VCaP (cell line): Measurements from ENCODE around the gene EAF2.
"Not testable (repeated sequence)": the region's sequence is repeated elsewhere in the genome, so short reads cannot be mapped to it uniquely, and the experiment has no call there.

Source experiments
- H3K27ac ChIP-seq: fragments of 450-650 bp; 2 replicates; pipeline ENCODE4 v1.5.1; 2017
- CTCF ChIP-seq: fragments of 450-650 bp; conservative IDR thresholded peaks from 2 replicates; pipeline ENCODE4 v1.5.1; 2017; ENCODE audit warnings: mild to moderate bottlenecking, moderate library complexity

Gene EAF2

GRCh38 chr3:121834157-121834670 lies 795 bp upstream of the EAF2 start:
- H3K27ac ChIP-seq: peak overlapping the region; percentile 75
- no peak for TF ChIP-seq CTCF

DNA sequence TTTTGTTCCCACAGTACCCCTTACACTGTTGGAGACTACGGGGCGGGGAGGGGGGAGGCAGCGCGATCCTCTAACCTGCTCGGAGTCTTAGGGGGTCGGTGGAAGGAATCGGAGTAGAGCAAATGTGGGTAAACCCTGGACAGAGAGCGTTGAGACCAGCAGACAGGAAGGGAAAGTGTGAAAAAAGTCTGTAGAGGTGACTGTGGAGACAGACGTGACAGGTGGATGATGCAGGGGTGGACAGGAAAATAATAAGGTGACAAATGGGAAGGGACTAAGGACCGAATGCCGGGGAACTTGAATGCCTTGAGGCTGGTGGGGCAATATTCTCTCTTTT lies 424 bp downstream of the EAF2 start:
- peak overlapping the region; percentile 75 for H3K27ac ChIP-seq
- no peak for TF ChIP-seq CTCF

DNA sequence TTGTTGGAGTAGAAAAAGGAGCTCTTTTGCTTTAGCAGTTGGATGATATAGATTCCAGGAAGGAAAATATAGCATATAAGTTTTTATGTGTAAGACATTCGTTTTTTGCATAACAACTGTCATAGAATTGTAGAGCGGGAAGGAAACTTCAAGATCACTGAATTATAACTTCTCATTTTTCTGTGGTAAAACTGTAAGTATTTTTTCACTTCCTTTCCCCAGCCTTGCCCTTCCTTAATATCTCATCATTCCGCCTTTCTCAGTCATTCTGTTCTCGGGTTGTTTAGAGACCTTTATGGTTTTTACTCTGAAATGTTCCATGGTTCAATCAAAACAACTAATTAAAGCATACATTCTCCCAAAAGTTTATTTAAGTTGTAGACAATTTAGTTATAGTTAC lies 1.1 kb downstream of the EAF2 start:
- no peak overlapping the region for H3K27ac ChIP-seq
- TF ChIP-seq CTCF: no peak

DNA sequence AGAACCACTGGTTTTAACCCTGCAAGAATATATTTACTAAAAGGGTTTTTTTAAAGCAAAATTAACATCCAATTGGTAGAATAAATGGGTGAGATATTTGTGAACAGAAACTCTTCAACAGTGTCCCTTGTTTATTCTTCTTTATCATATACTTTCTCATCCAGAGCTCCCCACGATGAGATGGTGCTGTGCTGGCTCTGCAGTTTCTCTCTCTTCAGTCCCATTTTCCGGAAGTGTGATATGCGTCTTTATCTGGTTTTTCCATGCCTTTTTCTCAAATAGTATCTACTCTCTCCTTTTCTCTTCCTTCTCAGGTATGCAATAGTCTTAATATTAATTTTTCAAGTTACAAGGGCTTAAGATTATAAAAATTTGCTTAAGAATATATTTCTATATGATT lies 1.5 kb downstream of the EAF2 start:
- TF ChIP-seq CTCF: no peak
- H3K27ac ChIP-seq: no peak overlapping the region

DNA sequence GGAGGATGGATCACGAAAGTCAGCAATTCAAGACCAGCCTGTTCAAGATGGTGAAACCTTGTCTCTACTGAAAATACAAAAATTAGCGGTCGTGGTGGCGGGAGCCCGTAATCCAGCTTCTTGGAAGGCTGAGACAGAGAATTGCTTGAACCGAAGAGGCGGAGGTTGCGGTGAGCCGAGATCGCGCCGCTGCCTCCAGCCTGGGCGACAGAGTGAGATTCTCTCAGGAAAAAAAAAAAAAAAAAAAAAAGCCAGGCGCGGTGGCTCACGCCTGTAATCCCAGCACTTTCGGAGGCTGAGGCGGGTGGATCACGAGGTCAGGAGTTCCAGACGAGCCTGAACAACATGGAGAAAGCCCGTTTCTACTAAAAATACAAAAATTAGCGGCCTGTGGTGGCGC lies 5.0 kb downstream of the EAF2 start:
- no peak overlapping the region for H3K27ac ChIP-seq
- no peak for TF ChIP-seq CTCF

DNA sequence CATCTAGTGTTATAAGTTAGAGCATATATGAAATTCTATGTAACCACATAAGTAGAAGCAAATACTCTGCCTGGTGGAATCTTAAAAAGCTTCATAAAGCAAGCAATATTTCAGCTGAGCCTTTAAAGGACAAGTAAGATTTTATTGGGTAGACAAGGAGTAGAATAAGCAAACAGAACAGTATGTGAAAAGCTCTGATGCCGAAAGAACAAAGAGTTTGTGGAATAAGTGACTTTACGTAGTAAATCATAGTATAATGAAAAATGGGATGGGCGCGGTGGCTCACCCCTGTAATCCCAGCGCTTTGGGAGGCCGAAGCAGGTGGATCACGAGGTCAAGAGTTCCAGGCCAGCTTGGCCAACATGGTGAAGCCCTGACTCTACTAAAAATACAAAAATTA lies 9.9 kb downstream of the EAF2 start:
- no peak for TF ChIP-seq CTCF
- H3K27ac ChIP-seq: peak overlapping the region; percentile 67

DNA sequence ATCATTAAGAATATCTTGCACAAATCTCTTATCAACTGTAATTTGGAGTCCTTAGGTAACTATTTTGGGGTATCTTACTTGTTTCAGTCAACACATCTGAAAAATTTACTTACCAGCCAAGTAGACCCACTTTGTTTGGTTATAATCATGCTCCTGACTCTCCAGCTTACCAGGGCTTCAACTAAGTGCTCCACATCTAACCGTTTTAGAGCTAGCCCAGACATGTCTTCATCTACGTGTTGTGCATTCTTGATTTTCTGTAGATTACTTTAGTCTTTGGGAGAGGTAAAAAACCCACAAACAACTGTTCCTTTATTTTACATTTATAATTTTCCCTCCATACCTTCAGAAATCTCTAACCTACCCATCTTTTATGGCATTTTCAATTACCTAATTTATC lies 17.2 kb downstream of the EAF2 start:
- no peak overlapping the region for H3K27ac ChIP-seq
- no peak for TF ChIP-seq CTCF

DNA sequence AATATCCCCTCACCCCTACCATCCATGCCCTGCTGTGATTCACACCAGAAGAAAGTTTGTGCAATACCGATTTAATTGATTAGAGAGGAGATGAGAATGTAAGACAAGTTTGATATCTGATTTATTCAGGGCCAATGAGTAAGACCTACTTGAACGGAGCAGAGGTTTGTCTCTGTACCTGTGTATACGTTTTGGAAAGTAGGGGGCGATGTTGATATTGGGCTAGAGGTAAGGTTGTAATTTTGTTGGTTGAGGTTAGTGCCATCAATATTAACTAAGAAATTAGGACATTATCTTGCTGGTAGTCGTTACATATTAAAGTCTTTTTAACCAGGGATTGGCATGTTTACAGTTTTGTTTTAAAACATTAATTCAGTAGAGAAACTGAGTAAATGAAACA lies 20.5 kb downstream of the EAF2 start:
- TF ChIP-seq CTCF: peak; percentile 71
- no peak overlapping the region for H3K27ac ChIP-seq

- not testable (repeated sequence) for H3K27ac ChIP-seq
Measured at GRCh38 chr3:121857778-121858177, 22.8 kb downstream of the EAF2 start.

DNA sequence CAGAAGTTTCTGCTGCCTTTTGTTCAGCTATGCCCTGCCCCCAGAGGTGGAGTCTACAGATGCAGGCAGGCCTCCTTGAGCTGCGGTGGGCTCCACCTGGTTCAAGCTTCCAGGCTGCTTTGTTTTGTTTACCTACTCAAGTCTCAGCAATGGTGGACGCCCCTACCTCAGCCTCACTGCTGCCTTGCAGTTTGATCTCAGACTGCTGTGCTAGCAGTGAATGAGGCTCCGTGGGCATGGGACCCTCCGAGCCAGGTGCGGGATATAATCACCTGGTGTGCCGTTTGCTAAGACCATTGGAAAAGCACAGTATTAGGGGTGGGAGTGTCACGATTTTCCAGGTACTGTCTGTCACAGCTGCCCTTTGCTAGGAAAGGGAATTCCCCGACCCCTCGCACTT lies 28.2 kb downstream of the EAF2 start:
- H3K27ac ChIP-seq: not testable (repeated sequence)
